ENCODE measurements around the gene PROK2. TPM values are rescaled to one million over a fixed set of nuclear protein-coding genes. Genes with fewer than 3 reads are reported as not detected.
A peak's percentile ranks its signal among the peaks of the same experiment; 100 is the strongest.

PROK2 gene
- total RNA-seq, 1 donor from 2014 or later, result not detected

DNA sequence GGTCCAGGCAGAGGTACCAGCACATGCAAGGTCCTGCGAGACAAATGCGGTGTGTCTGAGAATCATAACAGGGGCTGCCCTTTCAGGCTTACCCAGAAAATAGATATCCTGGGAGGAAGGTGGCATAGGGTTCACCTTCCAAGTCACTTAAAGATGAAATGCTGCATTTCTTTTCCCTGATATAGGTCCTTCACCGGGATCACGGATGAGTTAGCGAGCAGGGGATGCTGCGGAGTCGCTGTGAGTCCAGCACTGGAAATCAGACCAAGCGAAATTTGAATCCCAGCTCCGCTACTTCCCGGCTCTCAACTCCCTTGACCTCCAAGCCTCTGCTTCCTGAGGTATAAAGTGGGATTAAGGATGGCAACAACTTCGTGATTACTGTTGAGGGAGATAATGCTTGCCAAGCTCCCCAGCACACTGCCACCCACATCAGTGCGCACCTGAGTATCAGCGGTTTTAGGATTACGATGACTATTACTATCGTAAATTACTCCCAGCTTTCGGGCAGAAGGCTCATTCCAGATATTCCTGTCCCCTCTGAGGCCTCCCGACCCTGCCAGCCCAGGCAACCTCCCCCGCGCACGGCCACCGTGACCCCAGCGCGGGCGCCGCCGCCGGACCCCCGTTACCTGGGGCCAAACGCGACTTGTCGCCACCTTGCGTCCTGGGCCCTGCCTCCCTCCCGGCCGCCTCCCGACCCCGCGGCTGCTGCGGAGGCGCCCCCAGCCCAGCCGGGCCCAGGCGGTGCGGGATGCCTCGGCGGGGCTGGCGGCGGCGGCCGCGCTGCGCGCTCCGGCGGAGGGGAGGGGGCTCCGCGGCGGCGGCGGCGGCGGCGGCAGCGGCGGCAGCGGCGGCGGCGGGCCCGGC, 31.9 kb downstream of the PROK2 start:
- Mint-ChIP-seq H3K9me3 (ENCODE audit: low read depth) (no peaks in the 10 kb centered on the region), H3K27me3 (peaks cover 76% of the 10 kb centered on the region), H3K4me1 (ENCODE audit: low read depth) (no peaks in the 10 kb centered on the region), H3K4me3 (ENCODE audit: low read depth) (peak overlapping the region; percentile 74), H3K27ac (no peak overlapping the region), H3K36me3 (ENCODE audit: insufficient read depth) (no peaks in the 10 kb centered on the region)
- DNase-seq (ENCODE audit: low spot score, unreplicated experiment), result peak; percentile 18
- TF ChIP-seq, protein P1, sequence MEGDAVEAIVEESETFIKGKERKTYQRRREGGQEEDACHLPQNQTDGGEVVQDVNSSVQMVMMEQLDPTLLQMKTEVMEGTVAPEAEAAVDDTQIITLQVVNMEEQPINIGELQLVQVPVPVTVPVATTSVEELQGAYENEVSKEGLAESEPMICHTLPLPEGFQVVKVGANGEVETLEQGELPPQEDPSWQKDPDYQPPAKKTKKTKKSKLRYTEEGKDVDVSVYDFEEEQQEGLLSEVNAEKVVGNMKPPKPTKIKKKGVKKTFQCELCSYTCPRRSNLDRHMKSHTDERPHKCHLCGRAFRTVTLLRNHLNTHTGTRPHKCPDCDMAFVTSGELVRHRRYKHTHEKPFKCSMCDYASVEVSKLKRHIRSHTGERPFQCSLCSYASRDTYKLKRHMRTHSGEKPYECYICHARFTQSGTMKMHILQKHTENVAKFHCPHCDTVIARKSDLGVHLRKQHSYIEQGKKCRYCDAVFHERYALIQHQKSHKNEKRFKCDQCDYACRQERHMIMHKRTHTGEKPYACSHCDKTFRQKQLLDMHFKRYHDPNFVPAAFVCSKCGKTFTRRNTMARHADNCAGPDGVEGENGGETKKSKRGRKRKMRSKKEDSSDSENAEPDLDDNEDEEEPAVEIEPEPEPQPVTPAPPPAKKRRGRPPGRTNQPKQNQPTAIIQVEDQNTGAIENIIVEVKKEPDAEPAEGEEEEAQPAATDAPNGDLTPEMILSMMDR (IDR thresholded peaks at IDR 0.05; ENCODE audit: unreplicated experiment), result peak; percentile 19

DNA sequence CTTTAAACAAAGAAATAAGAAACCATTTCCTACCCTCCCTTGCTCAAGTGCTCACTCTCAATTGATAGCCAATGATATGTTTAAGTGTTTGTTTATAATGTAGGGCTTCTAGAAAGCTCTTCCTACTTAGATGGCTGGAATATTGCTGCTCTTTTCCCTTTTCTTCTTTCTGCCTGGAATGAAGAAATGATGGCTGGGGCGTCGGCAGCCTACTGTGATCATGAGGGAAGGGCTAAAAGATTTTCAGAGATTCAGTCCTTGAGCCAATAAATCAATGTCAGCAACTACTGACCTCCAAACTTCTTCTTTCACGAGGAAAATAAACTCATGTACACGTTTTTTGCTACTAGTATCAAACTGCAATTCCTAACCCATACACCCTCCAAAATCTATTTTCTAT, 33.3 kb downstream of the PROK2 start:
- Mint-ChIP-seq H3K9me3 (ENCODE audit: low read depth) (no peaks in the 10 kb centered on the region), H3K27me3 (peaks cover 64% of the 10 kb centered on the region), H3K4me1 (ENCODE audit: low read depth) (no peaks in the 10 kb centered on the region), H3K4me3 (ENCODE audit: low read depth) (no peak overlapping the region), H3K36me3 (ENCODE audit: insufficient read depth) (no peaks in the 10 kb centered on the region), H3K27ac (no peak overlapping the region)
- TF ChIP-seq, protein P1 (IDR thresholded peaks at IDR 0.05; ENCODE audit: unreplicated experiment), result no peak
- no peak for DNase-seq (ENCODE audit: low spot score, unreplicated experiment)

DNA sequence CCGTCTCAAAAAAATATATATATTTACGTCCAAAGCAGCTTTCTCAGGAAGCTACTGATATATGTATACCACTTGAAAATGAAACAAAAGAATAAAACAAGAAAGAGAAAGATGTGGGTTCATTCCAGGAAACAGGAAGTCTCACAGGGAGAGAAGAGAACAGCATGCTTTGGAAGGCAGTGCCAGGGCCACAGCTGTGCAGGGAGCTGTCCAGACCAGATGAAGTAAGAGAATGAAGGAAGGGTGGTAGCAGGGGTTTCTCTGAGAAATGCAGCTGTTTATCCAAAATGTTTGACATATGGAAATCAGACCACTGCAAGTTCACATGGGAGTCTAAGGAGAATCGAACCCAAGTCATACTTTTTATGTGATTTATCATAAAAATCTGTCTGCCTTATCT, 40.2 kb downstream of the PROK2 start:
- H3K36me3 Mint-ChIP-seq (ENCODE audit: insufficient read depth), result peaks cover 1% of the 10 kb centered on the region
- no peaks in the 10 kb centered on the region for H3K4me1 Mint-ChIP-seq (ENCODE audit: low read depth)
- H3K27me3 Mint-ChIP-seq, result peaks cover 21% of the 10 kb centered on the region
- no peak overlapping the region for H3K4me3 Mint-ChIP-seq (ENCODE audit: low read depth)
- DNase-seq (ENCODE audit: low spot score, unreplicated experiment), result no peak
- peaks cover 33% of the 10 kb centered on the region for H3K9me3 Mint-ChIP-seq (ENCODE audit: low read depth)
- TF ChIP-seq, protein P1 (IDR thresholded peaks at IDR 0.05; ENCODE audit: unreplicated experiment), result no peak
- no peak overlapping the region for H3K27ac Mint-ChIP-seq

DNA sequence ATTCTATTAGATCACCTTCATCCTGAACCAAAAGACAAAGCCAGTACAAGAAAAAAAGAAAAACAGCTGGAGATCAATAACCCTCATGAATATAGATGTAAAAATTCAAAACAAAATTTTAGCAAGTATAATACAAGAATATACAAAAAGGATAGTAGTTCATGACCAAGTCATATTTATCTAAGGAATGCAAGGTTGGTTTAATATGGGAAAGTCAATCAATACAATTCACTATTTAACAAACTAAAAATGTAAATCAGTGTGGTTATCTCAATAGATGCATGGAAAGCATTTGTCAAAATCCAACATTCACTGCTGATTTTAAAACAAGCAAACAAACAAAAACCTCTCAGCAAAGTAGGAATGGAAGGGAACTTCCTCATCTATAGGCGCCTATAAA, 42.3 kb downstream of the PROK2 start:
- TF ChIP-seq, protein P1 (IDR thresholded peaks at IDR 0.05; ENCODE audit: unreplicated experiment), result no peak
- no peak for DNase-seq (ENCODE audit: low spot score, unreplicated experiment)
- Mint-ChIP-seq H3K4me1 (ENCODE audit: low read depth) (no peaks in the 10 kb centered on the region), H3K27ac (no peak overlapping the region), H3K9me3 (ENCODE audit: low read depth) (peaks cover 33% of the 10 kb centered on the region), H3K4me3 (ENCODE audit: low read depth) (no peak overlapping the region), H3K27me3 (peaks cover 3% of the 10 kb centered on the region), H3K36me3 (ENCODE audit: insufficient read depth) (peaks cover 1% of the 10 kb centered on the region)

DNA sequence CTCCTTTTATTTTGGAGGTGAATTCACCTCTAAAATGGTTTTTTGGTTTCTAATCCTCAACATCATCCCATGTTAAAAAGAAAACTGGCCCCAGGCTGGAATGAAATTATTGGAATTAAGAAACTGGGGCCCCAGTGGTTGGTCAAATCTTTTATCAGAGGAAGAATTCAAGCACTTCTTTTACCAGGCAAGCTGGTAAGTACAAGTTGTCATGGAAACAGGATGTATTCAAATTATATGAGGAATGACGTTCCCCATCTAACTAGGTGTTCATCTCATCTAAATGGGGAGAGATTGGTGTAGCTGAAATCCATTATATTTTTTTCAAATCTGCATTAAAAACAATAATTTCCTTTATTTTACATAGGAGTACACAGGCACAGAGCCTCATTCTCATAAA, 50.1 kb downstream of the PROK2 start:
- DNase-seq (ENCODE audit: low spot score, unreplicated experiment), result no peak
- no peak overlapping the region for H3K4me3 Mint-ChIP-seq (ENCODE audit: low read depth)
- H3K9me3 Mint-ChIP-seq (ENCODE audit: low read depth), result no peaks in the 10 kb centered on the region
- no peaks in the 10 kb centered on the region for H3K36me3 Mint-ChIP-seq (ENCODE audit: insufficient read depth)
- peaks cover 26% of the 10 kb centered on the region for H3K27me3 Mint-ChIP-seq
- H3K4me1 Mint-ChIP-seq (ENCODE audit: low read depth), result peaks cover 8% of the 10 kb centered on the region
- no peak overlapping the region for H3K27ac Mint-ChIP-seq
- TF ChIP-seq, protein P1 (IDR thresholded peaks at IDR 0.05; ENCODE audit: unreplicated experiment), result no peak
